HepG2 (cell line): Measurements from ENCODE around the gene PRSS53. TPM values are rescaled to one million over a fixed set of nuclear protein-coding genes. Genes with fewer than 3 reads are reported as not detected.

Source experiments
- ARID2 ChIP-seq: sonication (generic); formaldehyde crosslinking; IDR thresholded peaks from 2 replicates; pipeline ENCODE4 v1.8.1; 2022; ENCODE audit warnings: mild to moderate bottlenecking, missing genetic modification reagents, borderline replicate concordance
- MAZ ChIP-seq, 2 experiments: sonication (generic) in 1 of 2; formaldehyde crosslinking in 1 of 2; IDR thresholded peaks; 2 replicates each; pipeline versions ENCODE4 v1.5.0 to v1.6.1; 2012 to 2020; ENCODE audit warnings: low read depth in 2 of 2, mild to moderate bottlenecking in 2 of 2, borderline replicate concordance in 1 of 2, improper control_type of control experiment in 1 of 2, low read length in 1 of 2, missing genetic modification reagents in 1 of 2, moderate library complexity in 1 of 2
- PAWR ChIP-seq: sonication (generic); formaldehyde crosslinking; IDR thresholded peaks from 2 replicates; pipeline ENCODE4 v1.4.0; 2020; ENCODE audit warnings: missing genetic modification reagents, mild to moderate bottlenecking, borderline replicate concordance
- SIX4 ChIP-seq: sonication (generic); formaldehyde crosslinking; IDR thresholded peaks from 2 replicates; pipeline ENCODE4 v1.4.0; 2020; ENCODE audit warnings: missing genetic modification reagents
- SNRNP70 ChIP-seq: fragments of 200-400 bp; formaldehyde crosslinking; IDR thresholded peaks from 2 replicates; pipeline ENCODE4 v1.6.1; 2017; ENCODE audit warnings: mild to moderate bottlenecking, low read depth, low read length, moderate library complexity
- TCF12 ChIP-seq, 2 experiments: fragments of 450-650 bp in 1 of 2; sonication (generic) in 1 of 2; formaldehyde crosslinking in 1 of 2; IDR thresholded peaks; 2 replicates each; pipeline versions ENCODE4 v1.6.1 to v1.8.0; 2017 to 2022; ENCODE audit warnings: antibody characterized with exemption in 1 of 2, mild to moderate bottlenecking in 1 of 2, missing genetic modification reagents in 1 of 2, moderate library complexity in 1 of 2
- U2AF2 ChIP-seq: fragments of 200-400 bp; formaldehyde crosslinking; IDR thresholded peaks from 2 replicates; pipeline ENCODE4 v1.6.1; 2017; ENCODE audit warnings: low read depth, mild to moderate bottlenecking, low read length
- ZNF180 ChIP-seq: sonication (generic); formaldehyde crosslinking; IDR thresholded peaks from 2 replicates; pipeline ENCODE4 v1.4.0; 2020; ENCODE audit warnings: low read depth, missing genetic modification reagents, borderline replicate concordance
- ZNF224 ChIP-seq: sonication (generic); formaldehyde crosslinking; IDR thresholded peaks from 2 replicates; pipeline ENCODE4 v1.5.0; 2020; ENCODE audit warnings: mild to moderate bottlenecking, missing genetic modification reagents
- polyA plus RNA-seq, 8 experiments: library from polyadenylated mRNA; depleted of rRNA in 3 of 8; stranded (reverse) in 7 of 8; unstranded in 1 of 8; fragments of >200 nt; fragmentation: Illumina TruSeq in 4 of 8; extraction: Trizol in 4 of 8; gene quantifications; 2 replicates each; pipeline versions ENCODE4 v1.2.1 to v1.2.3, GENCODE V29; 2011 to 2016; ENCODE audit warnings: low read depth in 4 of 8, missing spikeins in 1 of 8, mixed read lengths in 1 of 8; ENCODE audit not compliant: insufficient read depth in 1 of 8
- total RNA-seq, 5 experiments: library from RNA; depleted of rRNA; stranded (reverse); fragments of >200 nt; fragmentation: Illumina TruSeq; extraction: Trizol; gene quantifications; 2 replicates each; pipeline ENCODE4 v1.2.3, GENCODE V29; 2016; ENCODE audit warnings: low read depth in 1 of 5
- TF ChIP-seq, protein P1 (sequence below), 2 experiments: sonication (generic) in 1 of 2; formaldehyde crosslinking in 1 of 2; IDR thresholded peaks; 2 replicates each; pipeline versions ENCODE4 v1.4.0 to v1.6.1; 2016 to 2020; ENCODE audit warnings: borderline replicate concordance in 1 of 2, low read depth in 1 of 2, mild to moderate bottlenecking in 1 of 2, missing genetic modification reagents in 1 of 2
- TF ChIP-seq, protein P2 (sequence below): IDR thresholded peaks from 2 replicates; pipeline ENCODE4 v1.6.1; 2018; ENCODE audit warnings: missing genetic modification reagents, mild to moderate bottlenecking, missing compliant biosample characterization
- TF ChIP-seq, protein P3 (sequence below): IDR thresholded peaks from 2 replicates; pipeline ENCODE4 v1.6.1; 2016
- TF ChIP-seq, protein P4 (sequence below): sonication (generic); formaldehyde crosslinking; IDR thresholded peaks from 2 replicates; pipeline ENCODE4 v1.8.0; 2022; ENCODE audit warnings: mild to moderate bottlenecking, missing genetic modification reagents; ENCODE audit not compliant: insufficient replicate concordance
- TF ChIP-seq, protein P5 (sequence below): sonication (generic); formaldehyde crosslinking; IDR thresholded peaks from 2 replicates; pipeline ENCODE4 v1.4.0; 2020; ENCODE audit warnings: mild to moderate bottlenecking, missing genetic modification reagents
- TF ChIP-seq, protein P6 (sequence below): sonication (generic); formaldehyde crosslinking; conservative IDR thresholded peaks from 2 replicates; pipeline ENCODE4 v1.8.1; 2023; ENCODE audit warnings: missing genetic modification reagents

The PRSS53 gene
- total and polyA plus RNA-seq, 2 of the 13 experiments (the other 11 are each of a cell fraction or from before 2014, with no cell fraction given) = 2.2 to 7.4 TPM

DNA sequence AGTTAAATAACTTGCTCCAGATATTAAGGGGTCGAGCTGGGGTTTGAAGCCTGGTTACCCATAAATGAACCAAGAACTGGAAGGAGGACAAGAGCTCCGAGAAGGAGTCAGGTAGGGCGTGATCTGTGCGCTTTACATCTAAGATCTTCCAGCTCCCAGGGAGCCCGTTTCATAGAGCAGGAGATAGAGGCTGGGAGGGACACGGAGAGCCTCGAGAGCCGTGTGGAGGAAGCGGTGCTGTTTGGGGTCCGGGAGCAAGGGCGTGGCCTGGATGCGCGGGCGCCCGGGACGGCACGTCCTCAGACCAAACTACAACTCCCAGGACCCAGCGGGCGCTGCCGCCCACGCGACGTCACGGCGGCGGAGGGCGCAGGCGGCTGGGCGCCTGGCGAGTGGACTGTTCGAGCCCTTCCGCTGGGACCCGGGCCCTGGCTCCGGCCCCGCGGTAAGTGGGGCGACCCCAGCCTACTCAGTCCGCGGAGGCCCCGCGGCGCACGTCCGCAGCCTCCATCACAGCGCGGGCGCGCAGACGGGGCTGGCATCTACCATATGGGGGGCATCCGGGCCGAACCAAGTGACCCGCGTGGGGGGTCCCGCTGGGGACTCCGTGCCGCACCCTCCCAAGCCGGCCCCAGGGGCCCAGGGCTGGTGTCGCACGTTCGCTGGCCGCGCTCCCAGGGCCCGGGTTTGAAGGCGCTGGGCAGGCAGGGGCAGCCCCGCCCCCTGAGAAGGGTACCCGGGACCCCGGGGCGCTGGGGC lies 19.5 kb upstream of the PRSS53 start, which contains the start of gene BCKDK (continued):
- TF ChIP-seq, protein P1, sequence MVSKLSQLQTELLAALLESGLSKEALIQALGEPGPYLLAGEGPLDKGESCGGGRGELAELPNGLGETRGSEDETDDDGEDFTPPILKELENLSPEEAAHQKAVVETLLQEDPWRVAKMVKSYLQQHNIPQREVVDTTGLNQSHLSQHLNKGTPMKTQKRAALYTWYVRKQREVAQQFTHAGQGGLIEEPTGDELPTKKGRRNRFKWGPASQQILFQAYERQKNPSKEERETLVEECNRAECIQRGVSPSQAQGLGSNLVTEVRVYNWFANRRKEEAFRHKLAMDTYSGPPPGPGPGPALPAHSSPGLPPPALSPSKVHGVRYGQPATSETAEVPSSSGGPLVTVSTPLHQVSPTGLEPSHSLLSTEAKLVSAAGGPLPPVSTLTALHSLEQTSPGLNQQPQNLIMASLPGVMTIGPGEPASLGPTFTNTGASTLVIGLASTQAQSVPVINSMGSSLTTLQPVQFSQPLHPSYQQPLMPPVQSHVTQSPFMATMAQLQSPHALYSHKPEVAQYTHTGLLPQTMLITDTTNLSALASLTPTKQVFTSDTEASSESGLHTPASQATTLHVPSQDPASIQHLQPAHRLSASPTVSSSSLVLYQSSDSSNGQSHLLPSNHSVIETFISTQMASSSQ (IDR thresholded peaks at IDR 0.05; ENCODE audit: low read depth) = no peak; the same call in 1 of the 2 replicates
- TF ChIP-seq, protein P1 (CRISPR knock-in tag; IDR thresholded peaks at IDR 0.05; ENCODE audit: borderline replicate concordance) = 0 out of 2 replicates have a peak, but pooled peaks have one; percentile 33
- TF ChIP-seq ZNF180 (CRISPR knock-in tag) (no peak), U2AF2 (no peak), SIX4 (CRISPR knock-in tag) (no peak; the same call in 1 of the 2 replicates), ARID2 (no peak), ZNF224 (CRISPR knock-in tag) (peak; percentile 87; the same call in 1 of the 2 replicates), SNRNP70 (no peak), MAZ (IDR thresholded peaks at IDR 0.05; ENCODE audit: borderline replicate concordance, low read depth, low read length) (peak; percentile 36; the same call in 1 of the 2 replicates), MAZ (CRISPR knock-in tag; IDR thresholded peaks at IDR 0.05; ENCODE audit: low read depth) (peak; percentile 61; the same call in 1 of the 2 replicates), PAWR (CRISPR knock-in tag) (no peak), TCF12 (IDR thresholded peaks at IDR 0.05) (no peak), TCF12 (CRISPR knock-in tag; IDR thresholded peaks at IDR 0.05) (peak; percentile 75)
- TF ChIP-seq, protein P2, sequence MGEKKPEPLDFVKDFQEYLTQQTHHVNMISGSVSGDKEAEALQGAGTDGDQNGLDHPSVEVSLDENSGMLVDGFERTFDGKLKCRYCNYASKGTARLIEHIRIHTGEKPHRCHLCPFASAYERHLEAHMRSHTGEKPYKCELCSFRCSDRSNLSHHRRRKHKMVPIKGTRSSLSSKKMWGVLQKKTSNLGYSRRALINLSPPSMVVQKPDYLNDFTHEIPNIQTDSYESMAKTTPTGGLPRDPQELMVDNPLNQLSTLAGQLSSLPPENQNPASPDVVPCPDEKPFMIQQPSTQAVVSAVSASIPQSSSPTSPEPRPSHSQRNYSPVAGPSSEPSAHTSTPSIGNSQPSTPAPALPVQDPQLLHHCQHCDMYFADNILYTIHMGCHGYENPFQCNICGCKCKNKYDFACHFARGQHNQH (CRISPR knock-in tag) = peak; percentile 66; the same call in 1 of the 2 replicates
- TF ChIP-seq, protein P3, sequence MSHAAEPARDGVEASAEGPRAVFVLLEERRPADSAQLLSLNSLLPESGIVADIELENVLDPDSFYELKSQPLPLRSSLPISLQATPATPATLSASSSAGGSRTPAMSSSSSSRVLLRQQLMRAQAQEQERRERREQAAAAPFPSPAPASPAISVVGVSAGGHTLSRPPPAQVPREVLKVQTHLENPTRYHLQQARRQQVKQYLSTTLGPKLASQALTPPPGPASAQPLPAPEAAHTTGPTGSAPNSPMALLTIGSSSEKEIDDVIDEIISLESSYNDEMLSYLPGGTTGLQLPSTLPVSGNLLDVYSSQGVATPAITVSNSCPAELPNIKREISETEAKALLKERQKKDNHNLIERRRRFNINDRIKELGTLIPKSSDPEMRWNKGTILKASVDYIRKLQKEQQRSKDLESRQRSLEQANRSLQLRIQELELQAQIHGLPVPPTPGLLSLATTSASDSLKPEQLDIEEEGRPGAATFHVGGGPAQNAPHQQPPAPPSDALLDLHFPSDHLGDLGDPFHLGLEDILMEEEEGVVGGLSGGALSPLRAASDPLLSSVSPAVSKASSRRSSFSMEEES (CRISPR knock-in tag) = peak; percentile 39; the same call in 1 of the 2 replicates
- TF ChIP-seq, protein P4, sequence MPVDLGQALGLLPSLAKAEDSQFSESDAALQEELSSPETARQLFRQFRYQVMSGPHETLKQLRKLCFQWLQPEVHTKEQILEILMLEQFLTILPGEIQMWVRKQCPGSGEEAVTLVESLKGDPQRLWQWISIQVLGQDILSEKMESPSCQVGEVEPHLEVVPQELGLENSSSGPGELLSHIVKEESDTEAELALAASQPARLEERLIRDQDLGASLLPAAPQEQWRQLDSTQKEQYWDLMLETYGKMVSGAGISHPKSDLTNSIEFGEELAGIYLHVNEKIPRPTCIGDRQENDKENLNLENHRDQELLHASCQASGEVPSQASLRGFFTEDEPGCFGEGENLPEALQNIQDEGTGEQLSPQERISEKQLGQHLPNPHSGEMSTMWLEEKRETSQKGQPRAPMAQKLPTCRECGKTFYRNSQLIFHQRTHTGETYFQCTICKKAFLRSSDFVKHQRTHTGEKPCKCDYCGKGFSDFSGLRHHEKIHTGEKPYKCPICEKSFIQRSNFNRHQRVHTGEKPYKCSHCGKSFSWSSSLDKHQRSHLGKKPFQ (CRISPR knock-in tag) = peak; percentile 29
- TF ChIP-seq, protein P5, sequence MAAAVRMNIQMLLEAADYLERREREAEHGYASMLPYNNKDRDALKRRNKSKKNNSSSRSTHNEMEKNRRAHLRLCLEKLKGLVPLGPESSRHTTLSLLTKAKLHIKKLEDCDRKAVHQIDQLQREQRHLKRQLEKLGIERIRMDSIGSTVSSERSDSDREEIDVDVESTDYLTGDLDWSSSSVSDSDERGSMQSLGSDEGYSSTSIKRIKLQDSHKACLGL (CRISPR knock-in tag) = peak; percentile 90
- TF ChIP-seq, protein P6, sequence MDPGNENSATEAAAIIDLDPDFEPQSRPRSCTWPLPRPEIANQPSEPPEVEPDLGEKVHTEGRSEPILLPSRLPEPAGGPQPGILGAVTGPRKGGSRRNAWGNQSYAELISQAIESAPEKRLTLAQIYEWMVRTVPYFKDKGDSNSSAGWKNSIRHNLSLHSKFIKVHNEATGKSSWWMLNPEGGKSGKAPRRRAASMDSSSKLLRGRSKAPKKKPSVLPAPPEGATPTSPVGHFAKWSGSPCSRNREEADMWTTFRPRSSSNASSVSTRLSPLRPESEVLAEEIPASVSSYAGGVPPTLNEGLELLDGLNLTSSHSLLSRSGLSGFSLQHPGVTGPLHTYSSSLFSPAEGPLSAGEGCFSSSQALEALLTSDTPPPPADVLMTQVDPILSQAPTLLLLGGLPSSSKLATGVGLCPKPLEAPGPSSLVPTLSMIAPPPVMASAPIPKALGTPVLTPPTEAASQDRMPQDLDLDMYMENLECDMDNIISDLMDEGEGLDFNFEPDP (CRISPR knock-in tag) = no peak
